HG03520 (cell line): ENCODE results near the gene SDHAF4.
"Not testable (repeated sequence)": the region's sequence is repeated elsewhere in the genome, so short reads cannot be mapped to it uniquely, and the experiment has no call there.

ENCODE experiments used
- ATAC-seq: cut with Tn5 transposase; IDR thresholded peaks from one replicate; pipeline ENCODE4 v1.9.1; 2021; ENCODE audit warnings: mild to moderate bottlenecking, moderate library complexity; ENCODE audit not compliant: unreplicated experiment

The SDHAF4 gene

DNA sequence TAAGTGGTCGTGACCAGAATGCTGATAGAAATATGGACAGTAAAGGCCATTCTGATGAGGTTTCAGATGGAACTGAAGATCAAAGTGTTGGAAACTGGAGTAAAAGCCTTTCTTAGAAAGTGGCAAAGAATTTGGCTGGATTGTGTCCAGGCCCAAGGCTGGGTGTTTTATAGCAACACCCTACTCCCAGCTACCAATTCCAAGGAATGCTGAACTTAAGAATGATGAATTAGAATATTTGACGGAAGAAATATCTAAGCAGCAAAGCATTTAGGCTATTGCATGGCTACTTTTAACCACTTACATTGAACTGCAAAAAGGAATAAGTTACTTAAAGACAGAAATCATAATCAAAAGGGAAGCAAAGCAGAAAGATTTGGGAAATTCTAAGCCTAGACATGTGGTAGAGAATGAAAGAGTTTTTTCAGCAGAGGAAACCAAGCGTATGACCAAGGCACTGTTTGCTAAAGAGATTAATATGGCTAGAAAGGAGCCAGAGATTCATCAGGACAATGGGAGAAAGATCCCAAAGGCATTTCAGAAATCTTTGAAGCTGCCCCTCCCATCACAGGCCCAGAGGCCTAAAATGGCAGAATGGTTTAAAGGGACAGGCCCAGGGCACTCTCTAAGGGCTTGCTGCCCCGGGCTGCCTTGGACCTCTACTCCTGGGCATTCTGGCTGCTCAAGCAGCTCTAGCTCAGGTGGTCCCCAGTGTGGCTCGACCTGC lies 25.8 kb downstream of the SDHAF4 start:
- ATAC-seq, result no peak

DNA sequence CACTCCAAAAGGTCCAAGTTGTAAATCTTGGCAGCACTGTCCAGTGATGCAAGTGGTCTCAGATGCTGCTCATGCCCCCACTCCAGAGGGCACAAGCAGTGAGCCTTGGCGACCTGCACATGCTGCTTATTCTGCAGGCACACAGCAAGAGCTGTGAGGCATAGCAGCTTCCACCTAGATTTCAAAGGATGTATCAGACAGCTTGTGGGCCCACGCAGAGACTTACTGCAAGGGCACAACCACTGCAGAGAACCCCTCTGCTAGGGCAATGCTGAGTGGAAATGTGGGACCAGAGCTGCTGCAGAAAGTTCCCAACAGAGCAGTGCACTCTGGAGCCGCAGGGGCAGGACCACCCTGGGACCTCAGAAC lies 26.4 kb downstream of the SDHAF4 start:
- ATAC-seq, result no peak

- no peak for ATAC-seq
These were observed 32.5 kb downstream of the SDHAF4 start for GRCh38 chr6:70599187-70599586.

DNA sequence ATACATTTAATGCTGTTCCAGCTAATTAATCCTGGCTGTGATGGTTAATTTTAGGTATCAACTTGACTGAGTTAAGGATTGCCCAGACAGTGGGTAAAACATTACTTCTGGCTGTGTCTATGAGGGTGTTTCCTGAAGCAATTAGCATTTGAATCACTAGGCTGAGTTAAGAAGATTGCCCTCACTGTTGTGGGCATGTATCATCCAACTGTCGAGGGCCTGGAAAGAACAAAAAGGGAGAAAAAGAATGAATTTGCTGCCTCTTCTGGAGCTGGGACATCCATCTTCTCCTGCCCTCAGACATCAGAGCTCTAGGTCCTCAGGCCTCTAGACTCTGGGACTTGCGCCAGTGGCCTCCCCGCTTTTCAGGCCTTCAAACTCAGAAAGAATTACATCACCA lies 34.3 kb downstream of the SDHAF4 start:
- no peak for ATAC-seq

GRCh38 chr6:70604254-70604653 lies 37.5 kb downstream of the SDHAF4 start:
- no peak for ATAC-seq

DNA sequence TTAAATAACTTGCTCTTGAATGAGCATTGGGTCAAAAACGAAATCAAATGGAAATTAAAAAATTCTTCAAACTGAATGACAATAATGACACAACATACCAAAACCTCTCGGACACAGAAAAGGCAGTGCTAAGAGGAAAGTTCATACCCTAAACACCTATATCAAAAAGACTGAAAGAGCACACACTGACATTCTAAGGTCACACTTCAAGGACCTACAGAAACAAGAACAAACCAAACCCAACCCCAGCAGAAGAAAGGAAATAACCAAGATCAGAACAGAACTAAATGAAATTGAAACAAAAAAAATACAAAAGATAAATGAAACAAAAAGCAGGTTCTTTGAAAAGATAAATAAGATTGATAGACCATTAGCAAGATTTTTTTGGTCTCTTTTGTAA lies 40.6 kb downstream of the SDHAF4 start:
- not testable (repeated sequence) for ATAC-seq

- ATAC-seq, result not testable (repeated sequence)
These were observed 42.5 kb downstream of the SDHAF4 start for GRCh38 chr6:70609181-70609580.

GRCh38 chr6:70616728-70617260 lies 50.1 kb downstream of the SDHAF4 start:
- ATAC-seq, result no peak

DNA sequence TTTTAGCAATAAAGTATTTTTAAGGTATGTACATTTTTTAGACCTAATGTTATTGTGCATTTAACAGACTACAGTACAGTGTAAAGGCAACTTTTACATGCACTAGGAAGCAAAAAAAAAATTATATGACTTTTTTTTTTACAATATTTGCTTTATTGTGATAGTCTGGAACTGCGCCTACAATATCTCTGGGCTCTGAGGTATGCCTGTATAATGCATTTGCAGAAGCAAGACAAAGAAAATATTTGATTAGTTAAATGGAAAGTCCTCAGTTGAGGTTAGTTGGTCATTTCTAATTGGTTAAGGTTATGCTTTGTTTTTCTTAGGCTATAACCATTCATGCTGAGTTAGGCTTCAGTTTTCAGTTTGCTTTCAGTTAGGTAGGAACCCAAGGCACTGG lies 54.0 kb downstream of the SDHAF4 start:
- ATAC-seq, result no peak

- no peak for ATAC-seq
These were observed 55.7 kb downstream of the SDHAF4 start for GRCh38 chr6:70622461-70622860.

- ATAC-seq, result no peak
These were observed 58.7 kb downstream of the SDHAF4 start for GRCh38 chr6:70625436-70625835.

- ATAC-seq, result no peak
These were observed 60.9 kb downstream of the SDHAF4 start for GRCh38 chr6:70627500-70628254.

DNA sequence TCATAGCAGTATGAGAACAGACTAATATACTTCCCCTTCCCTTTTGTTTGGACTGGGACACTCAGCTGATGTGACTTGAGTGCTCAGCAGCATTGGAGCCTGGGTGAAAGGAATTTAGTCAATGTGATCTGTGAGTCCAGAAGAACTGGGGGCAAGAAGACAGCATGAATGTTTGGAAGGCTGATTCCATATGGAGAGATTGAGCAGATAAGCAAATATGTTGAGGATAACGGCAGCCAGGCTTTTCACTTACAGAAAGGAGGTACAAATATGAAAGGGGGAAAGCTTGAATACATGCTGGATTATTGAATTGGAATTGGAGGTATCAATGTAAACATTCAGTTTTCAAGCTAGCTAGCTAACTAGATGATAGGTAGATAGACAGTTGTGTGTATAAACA lies 63.2 kb downstream of the SDHAF4 start:
- ATAC-seq, result no peak

- ATAC-seq, result no peak
These were observed 67.1 kb downstream of the SDHAF4 start for GRCh38 chr6:70633870-70634269.

GRCh38 chr6:70636596-70636995 lies 69.9 kb downstream of the SDHAF4 start:
- no peak for ATAC-seq

GRCh38 chr6:70638468-70638867 lies 71.7 kb downstream of the SDHAF4 start:
- ATAC-seq, result no peak
